ENCODE data around the gene SLC25A22. TPM values are rescaled to one million over a fixed set of nuclear protein-coding genes. Genes with fewer than 3 reads are reported as not detected.

The SLC25A22 gene
- total RNA-seq, 1 donor from 2014 or later, result 26.3 TPM

GRCh38 chr11:804599-804964, 6.5 kb upstream of the SLC25A22 start:
- DNase-seq (ENCODE audit: low spot score), result no peak

- DNase-seq (ENCODE audit: low spot score), result no peak
These were observed 5.9 kb upstream of the SLC25A22 start for GRCh38 chr11:803770-804598.

GRCh38 chr11:803467-803742, 5.3 kb upstream of the SLC25A22 start:
- DNase-seq (ENCODE audit: low spot score), result no peak

GRCh38 chr11:802693-803466, 4.8 kb upstream of the SLC25A22 start:
- DNase-seq (ENCODE audit: low spot score), result no peak

- DNase-seq (ENCODE audit: low spot score), result no peak
These were observed 4.0 kb upstream of the SLC25A22 start for GRCh38 chr11:802018-802617.

- DNase-seq (ENCODE audit: low spot score), result no peak
These were observed 3.2 kb upstream of the SLC25A22 start for GRCh38 chr11:801097-801780.

- DNase-seq (ENCODE audit: low spot score), result no peak
These were observed 2.4 kb upstream of the SLC25A22 start for GRCh38 chr11:800473-800872.

- no peak for DNase-seq (ENCODE audit: low spot score)
These were observed 1.7 kb upstream of the SLC25A22 start for GRCh38 chr11:799641-800316.

- DNase-seq (ENCODE audit: low spot score), result no peak
These were observed 587 bp downstream of the SLC25A22 start for GRCh38 chr11:797296-798092.

GRCh38 chr11:796565-797295, 1.4 kb downstream of the SLC25A22 start:
- no peak for DNase-seq (ENCODE audit: low spot score)

- DNase-seq (ENCODE audit: low spot score), result no peak
These were observed 2.2 kb downstream of the SLC25A22 start for GRCh38 chr11:795634-796564.

GRCh38 chr11:794766-795633, 3.1 kb downstream of the SLC25A22 start:
- no peak for DNase-seq (ENCODE audit: low spot score)

- DNase-seq (ENCODE audit: low spot score), result no peak
These were observed 3.9 kb downstream of the SLC25A22 start for GRCh38 chr11:794013-794765.

- no peak for DNase-seq (ENCODE audit: low spot score)
These were observed 4.5 kb downstream of the SLC25A22 start for GRCh38 chr11:793556-793955.

- no peak for DNase-seq (ENCODE audit: low spot score)
These were observed 5.2 kb downstream of the SLC25A22 start for GRCh38 chr11:792873-793272.

- no peak for DNase-seq (ENCODE audit: low spot score)
These were observed 5.6 kb downstream of the SLC25A22 start for GRCh38 chr11:792535-792821.
